Testis (tissue), 2 donors: ENCODE measurements around the gene STAT2.
"Not testable (repeated sequence)": the region's sequence is repeated elsewhere in the genome, so short reads cannot be mapped to it uniquely, and the experiment has no call there.

Source experiments
- POLR2A ChIP-seq: fragments of 450-650 bp; IDR thresholded peaks from one replicate; pipeline ENCODE4 v1.6.1; 2017; ENCODE audit warnings: antibody characterized with exemption, mild to moderate bottlenecking, moderate library complexity
- TF ChIP-seq, protein P1 (sequence below), 3 experiments: fragments of 450-650 bp in 2 of 3; fragments of 200-600 bp in 1 of 3; sonication (generic) in 1 of 3; IDR thresholded peaks; one replicate each; pipeline ENCODE4 v1.5.1; 2016 to 2019; ENCODE audit warnings: antibody characterized with exemption in 3 of 3, mild to moderate bottlenecking in 2 of 3, moderate library complexity in 1 of 3

DNA sequence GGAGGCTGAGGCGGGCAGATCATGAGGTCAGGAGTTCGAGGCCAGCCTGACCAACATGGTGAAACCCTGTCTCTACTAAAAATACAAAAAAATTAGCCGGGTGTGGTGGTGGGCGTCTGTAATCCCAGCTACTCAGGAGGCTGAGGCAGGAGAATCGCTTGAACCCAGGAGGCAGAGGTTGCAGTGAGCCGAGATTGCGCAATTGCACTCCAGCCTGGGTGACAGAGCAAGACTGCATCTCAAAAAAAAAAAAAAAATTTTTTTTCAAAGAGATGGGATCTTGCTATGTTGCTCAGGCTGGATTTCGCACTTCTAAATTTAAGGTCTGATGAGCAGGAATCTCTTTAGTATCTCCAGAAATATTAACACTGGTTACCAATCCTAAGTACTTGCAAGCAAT lies 38.3 kb downstream of the STAT2 start:
- not testable (repeated sequence) for TF ChIP-seq POLR2A
- TF ChIP-seq, protein P1, sequence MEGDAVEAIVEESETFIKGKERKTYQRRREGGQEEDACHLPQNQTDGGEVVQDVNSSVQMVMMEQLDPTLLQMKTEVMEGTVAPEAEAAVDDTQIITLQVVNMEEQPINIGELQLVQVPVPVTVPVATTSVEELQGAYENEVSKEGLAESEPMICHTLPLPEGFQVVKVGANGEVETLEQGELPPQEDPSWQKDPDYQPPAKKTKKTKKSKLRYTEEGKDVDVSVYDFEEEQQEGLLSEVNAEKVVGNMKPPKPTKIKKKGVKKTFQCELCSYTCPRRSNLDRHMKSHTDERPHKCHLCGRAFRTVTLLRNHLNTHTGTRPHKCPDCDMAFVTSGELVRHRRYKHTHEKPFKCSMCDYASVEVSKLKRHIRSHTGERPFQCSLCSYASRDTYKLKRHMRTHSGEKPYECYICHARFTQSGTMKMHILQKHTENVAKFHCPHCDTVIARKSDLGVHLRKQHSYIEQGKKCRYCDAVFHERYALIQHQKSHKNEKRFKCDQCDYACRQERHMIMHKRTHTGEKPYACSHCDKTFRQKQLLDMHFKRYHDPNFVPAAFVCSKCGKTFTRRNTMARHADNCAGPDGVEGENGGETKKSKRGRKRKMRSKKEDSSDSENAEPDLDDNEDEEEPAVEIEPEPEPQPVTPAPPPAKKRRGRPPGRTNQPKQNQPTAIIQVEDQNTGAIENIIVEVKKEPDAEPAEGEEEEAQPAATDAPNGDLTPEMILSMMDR (IDR thresholded peaks at IDR 0.05) = not testable (repeated sequence)
